NCI-H2196 (cell line): ENCODE measurements around the gene NEURL1.

ENCODE experiments used
- DNase-seq: peaks from one replicate; lab custom pipeline; 2025; ENCODE audit not compliant: unreplicated experiment; lab: John Stamatoyannopoulos, UW

Gene NEURL1

DNA sequence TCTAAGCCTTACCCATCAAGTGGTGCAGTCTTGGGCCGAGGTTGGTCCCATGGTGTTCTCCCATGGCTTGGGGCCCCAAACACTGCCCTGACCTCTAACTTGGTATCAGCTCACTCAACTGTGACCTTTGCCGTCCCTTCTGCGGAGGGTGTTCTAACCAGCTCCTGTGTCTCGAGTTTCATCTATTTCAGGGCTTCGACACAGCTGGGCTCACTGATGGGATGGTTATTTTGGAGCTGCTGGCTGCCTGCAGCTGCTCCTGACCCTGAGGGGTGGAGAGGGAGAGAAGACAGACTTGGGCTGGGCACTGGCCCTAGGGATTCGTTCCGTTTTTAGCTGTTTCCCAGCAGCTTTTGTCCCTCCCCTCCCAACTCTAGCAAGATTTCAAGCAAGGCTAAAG, 86.9 kb downstream of the NEURL1 start:
- DNase-seq = no peak

DNA sequence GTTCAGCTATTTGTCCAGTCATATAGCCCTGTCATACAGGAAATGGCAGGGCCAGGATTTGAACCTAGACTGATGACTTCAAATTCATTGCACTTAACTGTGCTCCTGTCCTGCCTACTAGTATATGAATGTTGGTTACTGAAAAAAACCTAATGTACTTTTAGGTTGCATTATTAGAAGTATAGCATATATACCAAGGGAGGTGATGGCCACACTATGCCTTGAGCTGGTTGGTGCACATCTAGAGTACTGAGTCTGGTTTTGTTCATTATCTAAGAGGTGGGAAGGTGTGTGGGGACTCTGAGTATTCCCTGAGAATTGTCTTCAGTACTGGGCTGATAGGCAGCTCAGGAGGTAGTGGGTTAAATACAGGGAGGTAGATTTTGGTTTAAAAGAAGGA, 88.0 kb downstream of the NEURL1 start:
- DNase-seq = no peak

DNA sequence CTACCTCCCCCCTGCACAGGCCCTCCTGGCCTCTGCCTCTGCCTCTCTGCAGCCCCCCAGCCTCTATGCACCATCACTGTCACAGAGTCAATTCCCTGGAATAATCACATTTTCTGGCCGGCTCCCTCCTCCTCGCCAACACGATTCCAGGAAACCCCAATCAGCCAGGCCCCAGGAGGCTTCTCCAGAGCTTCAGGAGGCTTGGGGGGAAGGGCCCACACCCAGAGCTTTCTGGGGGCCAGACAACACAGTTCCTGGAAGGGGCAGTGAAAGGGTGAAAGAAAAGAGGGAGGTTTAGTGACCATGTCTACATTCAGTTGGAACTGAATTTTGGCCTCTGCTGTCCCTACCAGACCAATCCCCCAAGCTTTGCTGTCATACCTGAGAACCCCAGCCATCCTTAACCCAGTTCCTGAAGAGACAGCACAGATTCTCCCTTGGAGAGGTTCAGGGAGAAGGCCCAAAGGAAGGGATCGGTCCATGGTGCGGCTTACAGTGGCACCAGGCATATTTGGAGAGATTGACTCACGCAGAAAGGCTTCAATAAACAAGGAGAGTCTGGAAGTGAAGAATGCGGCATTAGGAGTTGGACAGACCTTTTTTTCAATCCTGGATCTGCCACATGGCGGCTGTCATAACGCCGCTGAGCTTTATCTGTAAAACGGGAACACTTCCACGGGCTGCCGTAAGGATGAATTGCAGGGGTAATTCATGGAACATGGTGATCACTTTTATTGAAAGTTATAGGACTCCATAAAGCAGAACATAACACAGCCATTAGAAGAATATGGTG, 89.0 kb downstream of the NEURL1 start:
- no peak for DNase-seq

DNA sequence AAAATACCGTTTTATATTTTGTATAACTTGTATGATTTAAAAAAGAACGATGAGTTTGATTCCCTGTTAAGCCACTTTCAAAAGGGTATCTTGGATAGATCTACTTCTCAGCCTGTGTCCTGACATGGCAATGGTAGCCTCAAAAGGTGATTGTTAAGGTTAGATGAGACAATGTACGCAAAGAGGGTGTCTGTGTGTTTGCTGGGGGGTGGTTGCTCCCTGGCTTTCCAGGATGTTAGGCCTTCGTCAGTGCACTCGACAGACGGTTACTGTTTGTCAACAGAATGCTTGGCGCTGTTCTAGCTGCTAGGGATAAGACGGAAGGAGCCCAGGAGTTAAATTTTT, 90.3 kb downstream of the NEURL1 start:
- DNase-seq = no peak

DNA sequence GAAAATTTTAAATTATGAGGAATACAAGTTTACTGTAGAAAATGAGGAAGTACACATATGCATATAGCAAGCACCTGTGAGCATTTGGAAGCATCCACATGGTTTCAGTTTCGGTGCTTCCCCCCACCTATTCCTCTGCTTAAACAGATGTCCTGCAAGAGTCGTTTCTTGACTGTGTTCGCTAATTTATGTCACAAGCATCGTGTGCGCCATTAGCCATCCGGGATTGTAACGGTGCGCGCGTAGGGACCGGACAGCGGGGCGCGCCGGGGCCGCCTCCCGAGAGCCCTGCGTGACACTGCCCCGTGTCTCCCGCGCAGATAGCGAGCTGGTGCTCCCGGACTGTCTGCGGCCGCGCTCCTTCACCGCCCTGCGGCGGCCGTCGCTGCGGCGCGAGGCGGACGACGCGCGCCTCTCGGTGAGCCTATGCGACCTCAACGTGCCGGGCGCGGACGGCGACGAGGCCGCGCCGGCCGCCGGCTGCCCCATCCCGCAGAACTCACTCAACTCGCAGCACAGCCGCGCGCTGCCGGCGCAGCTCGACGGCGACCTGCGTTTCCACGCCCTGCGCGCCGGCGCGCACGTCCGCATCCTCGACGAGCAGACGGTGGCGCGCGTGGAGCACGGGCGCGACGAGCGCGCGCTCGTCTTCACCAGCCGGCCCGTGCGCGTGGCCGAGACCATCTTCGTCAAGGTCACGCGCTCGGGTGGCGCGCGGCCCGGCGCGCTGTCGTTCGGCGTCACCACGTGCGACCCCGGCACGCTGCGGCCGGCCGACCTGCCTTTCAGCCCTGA, 90.9 kb downstream of the NEURL1 start:
- no peak for DNase-seq

DNA sequence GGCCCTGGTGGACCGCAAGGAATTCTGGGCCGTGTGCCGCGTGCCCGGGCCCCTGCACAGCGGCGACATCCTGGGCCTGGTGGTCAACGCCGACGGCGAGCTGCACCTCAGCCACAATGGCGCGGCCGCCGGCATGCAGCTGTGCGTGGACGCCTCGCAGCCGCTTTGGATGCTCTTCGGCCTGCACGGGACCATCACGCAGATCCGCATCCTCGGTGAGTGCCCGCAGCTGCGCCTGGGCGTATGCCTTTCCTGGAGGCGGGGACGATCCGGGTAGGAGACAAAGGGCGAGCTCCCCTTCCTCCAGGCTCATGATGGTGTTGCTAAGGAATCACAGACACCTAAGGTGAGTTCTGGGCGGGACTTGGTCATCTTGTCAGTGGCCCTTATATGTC, 91.5 kb downstream of the NEURL1 start:
- no peak for DNase-seq

DNA sequence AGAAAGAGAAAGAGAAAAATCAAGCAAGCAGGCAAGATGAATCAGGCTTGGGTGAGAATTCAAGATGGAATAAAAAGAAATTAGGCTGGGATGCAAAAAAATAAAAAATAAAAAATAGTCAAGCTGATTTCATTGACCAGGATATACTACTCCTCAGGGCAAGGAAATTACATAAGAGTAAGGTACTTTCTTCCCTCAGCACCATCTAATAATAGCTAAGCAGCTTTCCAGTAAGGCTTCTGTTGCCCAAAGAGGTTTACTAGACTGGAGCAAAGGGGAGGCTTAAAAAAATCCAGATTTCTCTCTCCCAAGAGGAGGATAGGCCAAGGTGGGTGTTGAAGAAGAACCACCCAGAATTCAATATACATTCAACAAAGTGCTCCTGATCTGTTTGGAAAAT, 93.6 kb downstream of the NEURL1 start:
- no peak for DNase-seq

DNA sequence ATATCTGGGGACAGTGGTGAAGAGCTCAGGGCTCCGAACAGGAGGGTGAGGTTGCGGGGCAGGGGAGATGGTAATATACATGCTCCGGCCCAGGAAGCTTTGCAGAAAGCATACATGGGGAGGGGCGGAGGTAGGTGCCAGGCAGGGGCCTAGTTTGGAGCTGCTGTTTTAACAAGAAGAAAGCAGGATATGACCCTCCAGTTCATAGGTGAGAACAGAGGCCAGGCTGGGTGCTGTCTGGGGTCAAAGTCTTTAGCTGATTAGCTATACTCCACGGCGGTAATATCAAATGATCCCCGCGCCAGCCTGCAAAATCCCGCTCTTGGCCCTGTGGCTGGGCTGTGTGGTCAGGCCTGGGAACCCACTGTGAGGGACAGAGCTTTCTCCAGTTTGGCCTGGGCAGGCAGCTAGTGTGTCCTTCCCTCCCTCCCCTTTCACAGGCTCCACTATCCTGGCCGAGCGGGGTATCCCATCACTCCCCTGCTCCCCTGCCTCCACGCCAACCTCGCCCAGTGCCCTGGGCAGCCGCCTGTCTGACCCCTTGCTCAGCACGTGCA, 95.6 kb downstream of the NEURL1 start:
- no peak for DNase-seq

DNA sequence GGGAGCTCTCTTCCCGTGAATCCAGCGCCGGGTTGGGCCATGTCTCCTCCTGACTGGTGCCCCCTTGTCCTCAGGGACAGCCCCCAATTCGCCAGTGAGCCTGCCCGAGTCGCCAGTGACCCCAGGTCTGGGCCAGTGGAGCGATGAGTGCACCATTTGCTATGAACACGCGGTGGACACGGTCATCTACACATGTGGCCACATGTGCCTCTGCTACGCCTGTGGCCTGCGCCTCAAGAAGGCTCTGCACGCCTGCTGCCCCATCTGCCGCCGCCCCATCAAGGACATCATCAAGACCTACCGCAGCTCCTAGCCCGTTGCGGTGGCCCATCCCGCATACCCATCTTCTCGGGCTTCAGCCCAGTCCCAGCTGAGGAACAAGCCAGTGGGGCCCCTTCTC, 96.6 kb downstream of the NEURL1 start:
- no peak for DNase-seq

DNA sequence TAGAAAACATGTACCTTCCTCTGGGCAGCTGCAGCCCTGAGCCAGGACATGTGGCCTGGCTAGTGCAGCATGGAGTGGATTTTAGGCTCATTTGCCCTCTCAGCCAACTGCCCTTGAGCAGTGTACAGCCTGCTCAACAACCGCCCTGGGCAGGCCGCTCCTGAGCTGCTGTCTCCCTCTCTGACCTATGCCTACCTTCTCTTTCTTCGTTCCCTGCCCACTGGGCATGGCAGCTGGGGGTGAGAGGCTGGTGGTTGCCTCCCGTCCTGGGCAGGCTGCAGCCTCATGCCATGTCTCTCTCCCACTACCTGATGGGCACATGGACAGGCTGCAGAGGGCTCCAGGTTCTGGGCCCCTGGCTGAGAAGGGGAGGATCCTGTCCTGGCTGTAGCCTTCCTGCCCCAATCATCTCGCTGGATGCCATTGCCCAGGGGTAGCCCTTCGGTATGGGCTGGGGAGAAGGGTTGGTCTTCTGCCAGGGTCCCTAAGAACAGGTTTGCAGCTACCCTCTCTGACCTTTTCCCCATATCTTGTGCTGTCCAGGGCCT, 97.3 kb downstream of the NEURL1 start:
- DNase-seq = no peak

DNA sequence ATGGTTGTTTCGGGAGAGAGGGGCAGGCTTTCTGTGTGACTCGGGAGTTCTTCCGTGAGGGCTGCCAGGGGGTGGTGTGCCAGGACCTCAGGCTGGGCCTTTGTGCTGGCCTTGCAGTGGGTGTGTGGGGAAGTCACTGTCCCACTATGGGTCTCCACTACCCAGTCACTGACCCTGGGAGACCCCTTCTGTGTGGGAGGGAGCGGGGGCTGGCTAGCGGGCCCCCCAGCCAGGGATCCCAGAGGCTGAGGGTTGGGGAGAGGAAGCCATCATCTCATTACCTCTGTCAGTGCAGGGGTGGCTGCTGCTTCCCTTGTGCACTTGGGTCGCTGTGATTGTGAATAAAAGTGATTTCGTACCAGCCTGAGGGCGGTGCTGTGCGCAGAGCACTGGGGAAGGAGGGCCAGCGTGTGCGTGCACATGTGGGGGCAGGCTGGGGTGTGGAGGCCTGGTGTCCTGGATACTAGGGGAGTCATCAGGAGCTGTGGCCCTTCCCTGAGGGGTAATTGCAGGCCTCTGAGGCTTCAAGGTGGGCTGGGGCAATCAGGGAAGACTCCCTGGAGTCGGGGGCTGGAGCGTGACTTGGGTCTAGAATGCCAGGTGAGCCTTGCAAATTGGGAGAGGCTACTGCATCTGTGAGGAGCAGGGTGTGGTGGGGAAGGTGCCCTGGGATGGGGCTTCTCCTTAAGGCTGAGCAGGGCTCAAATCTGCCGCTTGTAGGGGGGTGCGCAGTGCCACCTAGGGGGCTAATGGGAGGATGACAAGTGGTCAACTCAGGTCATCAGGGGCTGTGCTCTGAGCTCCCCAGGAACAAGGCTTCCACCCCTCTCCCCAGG, 98.9 kb downstream of the NEURL1 start:
- DNase-seq = peak; percentile 28

DNA sequence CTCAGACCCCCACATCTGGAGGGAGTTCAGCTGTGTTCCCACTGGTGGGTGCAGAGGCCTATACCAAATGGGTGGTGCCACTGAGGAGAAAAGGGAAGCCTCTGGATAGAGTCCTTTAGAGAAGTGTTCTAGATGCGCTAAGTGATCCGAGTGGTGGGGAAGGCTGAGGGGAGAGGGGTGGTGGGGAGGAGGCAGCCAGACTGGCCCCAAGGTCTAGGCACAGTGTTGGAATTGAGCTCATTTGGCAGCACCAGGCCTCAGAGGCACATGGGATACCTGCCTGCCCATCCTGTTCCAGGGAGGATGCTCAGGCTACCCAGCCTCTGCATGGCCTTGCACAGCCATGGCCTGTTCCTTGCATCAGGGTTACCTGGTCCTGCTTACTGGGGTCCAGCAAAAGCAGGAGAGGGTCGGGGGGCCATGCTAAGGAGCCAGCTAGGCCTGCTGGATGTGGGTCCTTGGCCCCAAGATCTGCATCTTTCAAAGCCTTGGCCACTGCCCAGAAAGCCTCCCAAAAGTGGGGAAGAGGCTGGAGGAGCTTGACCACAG, 99.6 kb downstream of the NEURL1 start:
- DNase-seq = no peak

DNA sequence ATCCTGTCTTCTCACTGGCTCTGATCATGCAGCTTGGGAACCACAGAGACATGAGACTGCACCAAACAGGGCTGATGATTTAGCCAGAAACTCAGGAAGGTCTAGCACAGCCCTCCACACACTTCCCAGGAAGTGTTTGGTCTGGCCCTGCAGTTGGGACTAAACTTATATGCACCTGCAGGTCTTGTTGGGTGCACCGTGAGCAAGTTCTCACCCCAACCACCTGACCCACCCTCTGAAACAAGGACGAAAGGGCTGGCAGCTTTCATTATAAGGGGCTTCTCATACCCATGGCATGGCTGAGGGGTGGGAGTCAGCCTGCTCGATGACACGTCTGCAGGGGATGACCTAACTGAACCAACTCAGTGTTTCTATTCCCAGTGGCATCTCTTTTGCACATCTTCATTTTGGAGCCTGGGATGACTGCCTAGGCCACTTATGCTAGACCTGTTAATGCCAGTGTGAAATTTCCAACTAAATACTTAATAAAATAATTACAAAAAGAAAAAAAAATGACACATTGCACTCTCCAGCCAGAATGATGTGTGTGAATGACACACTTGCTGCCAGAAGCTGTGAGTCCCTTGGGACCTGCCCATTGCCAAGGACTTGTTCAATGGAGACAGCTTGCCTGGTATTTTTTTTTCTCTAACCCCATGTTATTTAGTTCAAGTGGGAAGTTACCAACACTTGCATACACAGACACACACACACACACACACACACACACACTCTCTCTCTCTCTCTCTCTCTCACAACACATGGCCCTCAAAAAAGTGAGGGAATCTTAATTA, 102.6 kb downstream of the NEURL1 start:
- no peak for DNase-seq

DNA sequence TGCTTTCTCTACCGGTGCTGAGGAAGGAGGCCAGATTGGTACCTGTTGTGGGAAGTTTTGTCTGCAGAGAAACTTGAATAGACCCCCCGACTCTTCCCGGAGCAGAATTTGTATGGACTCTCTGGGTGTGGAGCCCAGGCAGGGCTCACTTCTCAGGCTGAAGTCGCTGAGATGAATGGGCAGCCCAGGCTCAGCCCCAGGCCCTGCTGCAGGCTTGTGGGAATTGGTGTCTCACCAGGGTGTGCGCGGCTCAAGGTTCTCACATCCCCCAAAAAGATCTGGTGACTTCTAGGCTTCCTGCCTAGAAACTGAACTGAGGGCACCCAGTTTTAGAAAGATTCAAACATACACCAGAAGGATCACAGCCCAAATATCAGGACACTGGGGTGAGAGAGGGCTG, 103.5 kb downstream of the NEURL1 start:
- DNase-seq = no peak

DNA sequence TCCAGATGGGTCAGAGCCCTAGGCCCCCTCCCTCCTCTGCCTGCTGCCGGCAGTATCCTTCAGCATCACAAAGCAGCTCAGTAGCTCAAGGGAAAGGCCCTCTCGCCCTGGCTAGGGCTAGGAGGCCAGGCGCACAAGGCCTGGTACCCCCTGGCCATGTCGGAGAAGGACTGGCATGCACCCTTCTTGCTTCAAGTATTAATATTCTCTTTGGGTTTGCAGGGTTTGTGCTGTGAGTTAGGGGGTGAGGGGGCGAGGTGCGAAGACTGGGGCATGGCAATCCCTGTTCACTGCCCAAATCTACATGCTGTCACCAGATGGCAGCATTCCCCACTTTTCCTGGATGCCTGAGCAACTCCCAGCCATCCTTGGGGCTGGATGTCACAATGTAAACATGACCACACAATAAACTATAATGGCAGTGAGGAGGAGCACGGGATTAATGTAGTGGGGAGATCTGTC, 105.2 kb downstream of the NEURL1 start:
- DNase-seq = peak; percentile 43

DNA sequence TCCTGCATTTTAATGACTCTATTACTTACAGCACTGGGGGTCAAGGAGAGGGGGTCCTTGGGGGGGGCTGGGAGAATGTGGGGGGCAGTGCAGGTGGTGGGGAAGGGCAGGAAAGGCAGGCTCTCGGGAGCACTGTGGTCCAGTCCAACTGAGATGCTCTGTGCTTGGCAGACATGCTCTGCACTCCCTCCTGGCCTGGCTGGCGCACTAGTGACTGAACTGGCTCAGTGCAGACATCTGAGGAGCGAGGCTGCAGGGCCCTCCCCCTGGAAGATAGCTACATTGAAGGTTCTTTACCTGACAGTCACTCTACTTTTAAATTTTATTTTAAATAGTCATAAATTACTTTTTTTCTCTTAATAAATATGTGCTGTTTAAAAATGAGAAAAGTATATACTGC, 105.7 kb downstream of the NEURL1 start:
- DNase-seq = no peak

DNA sequence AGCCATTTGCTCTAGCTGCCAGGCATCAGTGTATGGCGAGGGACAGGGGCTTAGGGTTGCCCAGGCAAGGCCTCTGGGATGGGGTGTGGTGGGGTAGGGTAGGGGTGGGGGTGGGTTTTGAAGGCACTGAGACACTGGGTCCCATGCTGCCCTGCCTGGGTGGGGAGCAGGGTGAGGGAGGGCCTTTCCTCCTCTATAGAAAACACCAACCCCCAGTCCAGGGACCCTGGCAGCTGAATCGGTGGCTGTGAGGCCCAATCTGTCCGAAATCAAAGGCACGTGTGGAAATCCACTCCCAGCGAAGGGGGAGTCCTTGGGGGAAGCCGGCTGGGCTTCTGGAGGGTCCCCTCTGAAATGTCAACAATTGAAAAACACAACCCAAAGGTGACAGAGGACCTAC, 106.4 kb downstream of the NEURL1 start:
- no peak for DNase-seq

DNA sequence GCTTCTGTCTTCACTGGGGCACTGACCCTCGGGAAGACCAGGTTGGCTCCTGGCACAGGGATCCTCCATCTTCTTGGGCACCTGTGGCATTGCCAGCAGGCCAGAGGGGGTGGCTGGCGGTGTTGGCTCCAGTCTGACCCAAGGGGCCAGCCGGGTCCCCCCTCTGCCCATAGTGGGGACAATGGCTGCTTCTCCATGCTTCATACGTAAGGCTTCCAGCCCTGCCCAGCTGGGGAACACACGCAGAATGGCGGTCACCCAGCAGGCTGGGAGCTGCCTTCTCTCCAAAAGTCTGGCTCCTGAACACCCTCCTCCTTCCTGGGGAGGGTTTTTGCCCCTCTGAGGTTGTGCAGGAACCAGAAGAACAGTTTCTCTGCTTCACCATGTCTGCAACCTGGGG, 106.8 kb downstream of the NEURL1 start:
- DNase-seq = no peak

DNA sequence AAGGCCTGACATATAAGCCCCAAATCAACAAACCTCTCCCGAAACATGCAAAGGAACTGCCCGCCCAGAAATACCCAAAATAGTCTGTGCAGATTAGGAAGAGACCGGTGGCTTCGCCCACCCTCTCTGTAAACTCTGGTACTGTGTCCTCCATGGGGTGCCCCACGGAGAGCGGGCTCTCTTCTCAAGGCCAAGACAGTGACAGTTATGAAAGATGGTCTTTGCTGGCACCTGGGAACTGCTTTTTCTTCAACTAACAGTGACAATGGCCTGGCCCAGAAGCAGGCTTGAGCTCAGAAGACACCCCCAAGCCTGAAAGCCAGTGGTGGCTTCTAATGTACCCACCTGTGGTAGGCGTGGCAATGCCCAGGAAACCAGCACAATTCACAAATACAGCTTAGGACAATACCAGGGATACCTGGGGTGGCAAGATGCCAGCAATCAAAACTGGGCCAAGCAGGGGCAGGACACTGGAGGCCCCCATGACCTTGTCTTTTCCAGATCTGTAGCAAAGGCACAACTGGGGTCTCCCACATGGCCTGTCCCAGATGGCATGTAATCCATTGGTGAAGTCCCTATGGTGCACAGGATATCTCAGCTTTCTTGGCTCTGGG, 107.6 kb downstream of the NEURL1 start:
- no peak for DNase-seq
